SK-N-MC (cell line): ENCODE measurements around the gene AGXT2.

ENCODE experiments used
- EZH2 ChIP-seq: fragments of 200-600 bp; sonication (generic); IDR thresholded peaks from one replicate; pipeline ENCODE4 v1.6.1; 2017; ENCODE audit warnings: antibody characterized with exemption
- FOXP2 ChIP-seq: optimal IDR thresholded peaks from 2 replicates; pipeline ENCODE3; 2011; ENCODE audit warnings: mild to moderate bottlenecking, moderate library complexity; ENCODE audit not compliant: insufficient read depth; ENCODE audit errors: extremely low read length, control extremely low read depth
- POLR2AphosphoS5 ChIP-seq: IDR thresholded peaks from 2 replicates; pipeline ENCODE4 v1.6.1; 2012; ENCODE audit warnings: mild to moderate bottlenecking, low read depth, low read length, borderline replicate concordance

DNA sequence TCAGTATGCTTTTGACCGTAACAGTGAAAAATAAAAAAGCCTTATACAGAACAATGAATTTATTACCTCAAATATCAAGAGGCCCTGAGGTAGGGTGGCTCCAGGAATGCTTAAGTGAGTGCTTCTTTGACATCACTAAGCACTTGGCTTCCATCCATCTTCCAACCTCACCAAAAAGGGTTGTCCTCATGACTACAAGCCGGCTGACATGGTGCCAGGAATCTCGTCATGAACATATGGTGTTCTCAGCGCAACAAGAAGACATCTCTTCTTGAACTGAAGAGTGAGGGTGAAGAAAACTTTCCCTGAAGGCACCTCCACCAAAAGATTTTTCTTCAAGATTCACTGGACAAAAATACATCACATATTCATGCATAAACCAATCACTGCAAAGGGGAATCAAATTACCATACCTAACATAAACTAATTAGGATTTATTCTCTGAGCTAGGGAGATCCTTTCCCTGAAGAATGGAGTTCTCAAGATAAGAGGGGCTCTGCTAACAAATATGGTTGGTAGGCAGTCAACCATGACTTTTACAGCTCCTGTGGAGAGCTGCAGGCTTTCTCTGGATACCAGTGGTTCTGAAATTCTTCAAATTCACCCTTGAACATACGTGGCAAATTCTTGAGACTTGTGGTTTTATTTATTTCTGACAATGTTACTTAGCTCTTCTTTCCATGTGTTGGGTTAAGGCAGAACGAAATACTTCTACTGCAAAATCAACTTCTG, 49.5 kb downstream of the AGXT2 start:
- TF ChIP-seq FOXP2 (no peak), POLR2AphosphoS5 (no peak), EZH2 (no peak)
